ENCODE measurements around the gene OVCA2.

Gene OVCA2

DNA sequence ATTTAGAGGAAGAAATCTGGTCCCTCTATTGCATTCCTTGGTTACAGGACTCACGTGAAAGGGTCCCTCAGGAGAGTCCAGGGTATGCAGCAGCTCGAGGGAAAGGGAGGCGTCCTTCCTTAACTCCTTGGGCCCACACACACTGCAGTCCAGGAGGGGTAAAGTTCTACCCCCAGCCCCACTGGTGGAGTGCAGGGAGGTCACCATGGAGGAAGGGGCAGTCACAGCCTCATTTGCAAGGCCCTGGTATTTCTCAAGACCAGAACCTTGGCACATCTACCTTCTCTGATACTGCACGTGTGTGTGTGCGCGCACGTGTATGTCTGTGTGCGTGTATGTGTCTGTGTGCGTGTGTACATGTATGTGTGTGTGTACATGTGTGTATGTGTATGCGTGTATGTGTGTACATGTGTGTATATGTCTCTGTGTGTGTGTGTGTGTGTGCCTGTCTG, 24.2 kb downstream of the OVCA2 start:
- DNase-seq (ENCODE audit: low read depth): no peak

DNA sequence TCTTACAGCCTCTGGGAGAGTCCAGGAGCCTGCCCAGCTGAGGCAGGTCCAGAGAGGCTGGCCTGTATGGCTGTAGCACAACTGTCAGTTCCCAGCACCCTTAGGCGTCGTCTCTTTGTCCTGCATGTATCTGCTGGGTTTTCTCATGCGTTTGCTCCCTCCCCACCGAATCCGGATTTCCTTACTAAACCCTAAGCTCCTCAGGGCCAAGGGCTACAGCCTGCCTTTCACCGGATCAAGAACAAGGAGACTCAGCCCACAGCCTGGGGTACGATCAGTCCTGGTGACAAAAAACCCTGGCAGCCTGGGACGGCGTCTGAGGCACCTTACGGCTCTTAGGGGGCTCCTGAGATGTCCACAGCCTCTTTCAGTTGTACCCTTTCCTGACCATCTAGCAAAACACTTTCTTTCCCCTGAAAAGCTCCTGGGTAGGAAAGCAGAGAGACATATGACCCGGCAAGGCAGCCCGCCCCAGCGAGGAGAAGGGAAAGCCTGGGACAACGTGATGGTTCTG, 25.3 kb downstream of the OVCA2 start:
- DNase-seq (ENCODE audit: low read depth): no peak

DNA sequence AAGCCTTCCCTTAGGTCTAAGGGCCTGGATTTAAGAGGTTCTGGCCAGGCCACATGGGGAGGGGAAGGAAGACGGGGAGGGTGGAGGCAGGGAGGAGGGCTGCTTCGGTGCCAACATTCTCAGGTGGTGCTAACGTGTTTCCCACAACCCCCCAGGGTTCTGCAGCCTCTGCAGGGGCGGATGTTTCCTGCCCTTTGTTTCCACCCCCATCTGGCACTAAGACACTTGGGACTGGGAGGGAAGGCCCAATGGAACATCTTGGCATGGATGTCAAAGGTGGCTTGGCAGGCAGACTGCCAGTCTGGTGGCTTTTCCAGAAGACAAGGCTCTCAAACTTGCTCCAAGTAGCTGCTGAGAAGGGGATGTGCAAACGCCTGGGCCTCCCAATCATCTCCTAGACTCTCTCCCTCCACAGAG, 25.8 kb downstream of the OVCA2 start:
- no peak for DNase-seq (ENCODE audit: low read depth)

DNA sequence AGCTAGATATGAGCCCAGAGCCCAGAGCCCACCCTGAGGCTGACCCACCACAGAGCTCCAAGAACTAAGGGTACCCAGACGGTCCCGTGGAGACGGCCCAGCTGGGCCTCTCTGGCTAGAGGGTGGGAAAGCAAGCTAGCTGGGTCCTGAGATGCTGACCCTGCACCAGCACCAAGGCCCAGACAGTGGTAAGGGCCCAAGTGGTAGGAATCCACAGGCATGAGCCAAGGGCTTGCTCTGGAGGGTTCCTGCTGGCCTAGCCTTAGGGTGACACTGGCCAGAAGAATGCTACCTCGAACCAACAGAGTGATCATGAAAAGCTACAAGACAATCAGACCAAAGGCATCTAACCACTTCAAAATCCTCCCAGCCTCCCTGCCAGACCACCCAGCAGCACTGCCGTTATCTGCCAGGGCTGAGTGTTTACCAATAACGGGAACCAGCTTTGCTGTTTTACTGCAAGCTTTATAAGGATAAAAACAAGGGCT, 26.3 kb downstream of the OVCA2 start:
- no peak for DNase-seq (ENCODE audit: low read depth)

DNA sequence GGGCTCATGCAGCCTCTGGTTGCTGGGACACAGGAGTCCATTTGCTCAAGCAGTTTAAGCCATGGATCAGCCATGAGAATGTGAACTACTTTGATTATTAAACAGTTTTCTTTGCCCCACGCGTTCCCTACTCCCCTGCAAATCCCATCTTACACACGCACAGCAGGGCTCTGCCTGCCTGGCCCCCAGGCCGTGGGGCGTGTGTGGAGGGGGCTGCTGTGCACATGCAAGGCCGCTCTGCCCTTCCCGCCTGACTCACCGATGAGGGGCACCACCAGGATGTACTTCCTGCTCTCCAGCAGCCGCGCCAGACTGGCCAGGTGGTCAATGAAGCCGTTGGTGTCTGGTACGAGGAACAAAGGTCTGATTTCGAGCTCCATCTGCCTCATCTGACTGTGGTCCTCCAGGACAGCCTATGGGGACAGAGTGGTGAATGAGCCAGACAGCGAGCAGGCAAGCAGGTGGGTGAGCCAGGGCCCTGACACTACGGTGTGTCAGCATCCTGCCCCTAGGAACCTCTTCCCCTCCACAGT, 26.8 kb downstream of the OVCA2 start:
- DNase-seq (ENCODE audit: low read depth): no peak

DNA sequence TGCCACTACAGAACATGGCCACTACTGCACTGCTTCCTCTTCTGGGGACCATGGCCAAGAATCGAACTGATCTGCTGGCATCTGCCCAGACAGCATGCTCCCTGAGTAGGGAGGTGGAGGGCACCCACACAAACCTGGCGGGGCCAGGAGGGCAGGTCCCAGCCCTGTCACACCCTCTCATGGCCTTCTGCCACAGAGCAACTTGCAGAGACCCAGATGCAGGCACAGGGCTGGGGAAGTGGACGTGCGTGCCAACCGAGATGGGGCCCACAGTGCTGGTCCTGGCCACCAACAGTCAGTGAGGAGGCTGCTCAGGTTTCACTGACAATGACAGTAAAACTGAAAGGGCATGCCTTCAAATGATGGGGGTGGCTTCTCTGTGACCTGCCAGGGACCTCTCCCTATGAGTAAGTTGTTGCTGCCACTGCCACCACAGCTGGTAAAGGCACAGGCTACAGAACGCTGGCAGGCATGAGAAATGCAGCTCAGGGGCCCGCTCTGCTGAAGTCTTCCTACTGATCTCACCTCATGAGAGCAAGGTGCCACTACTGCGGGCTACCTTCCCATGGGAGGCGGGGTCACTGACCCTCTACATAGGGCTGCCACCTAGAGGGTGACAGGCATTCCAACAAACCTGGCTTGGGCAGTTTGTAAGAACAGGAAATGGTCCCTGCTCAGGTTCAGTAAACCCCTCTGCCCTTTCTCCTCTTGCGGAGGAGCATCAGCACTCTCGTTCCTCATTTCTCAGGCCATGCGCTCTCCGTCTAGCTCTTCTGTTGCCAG, 28.6 kb downstream of the OVCA2 start:
- DNase-seq (ENCODE audit: low read depth): no peak

DNA sequence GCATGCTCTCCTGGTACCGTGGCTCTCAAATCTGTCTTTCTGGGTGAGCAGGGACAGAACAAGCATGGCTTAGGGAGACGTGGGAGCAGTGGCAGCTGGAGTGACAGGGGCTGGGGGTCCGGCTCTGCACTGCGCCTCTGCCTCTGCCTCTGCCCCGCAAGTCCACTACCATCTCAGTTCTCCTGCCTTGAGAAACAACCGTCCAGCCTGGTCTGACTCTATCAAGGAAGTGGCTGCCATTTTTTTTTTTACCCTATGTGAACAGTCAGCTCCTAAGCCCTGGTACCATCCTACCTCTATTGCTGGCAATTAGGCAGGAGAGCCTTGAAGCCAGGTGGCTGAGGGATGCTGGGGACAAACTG, 29.2 kb downstream of the OVCA2 start:
- no peak for DNase-seq (ENCODE audit: low read depth)

DNA sequence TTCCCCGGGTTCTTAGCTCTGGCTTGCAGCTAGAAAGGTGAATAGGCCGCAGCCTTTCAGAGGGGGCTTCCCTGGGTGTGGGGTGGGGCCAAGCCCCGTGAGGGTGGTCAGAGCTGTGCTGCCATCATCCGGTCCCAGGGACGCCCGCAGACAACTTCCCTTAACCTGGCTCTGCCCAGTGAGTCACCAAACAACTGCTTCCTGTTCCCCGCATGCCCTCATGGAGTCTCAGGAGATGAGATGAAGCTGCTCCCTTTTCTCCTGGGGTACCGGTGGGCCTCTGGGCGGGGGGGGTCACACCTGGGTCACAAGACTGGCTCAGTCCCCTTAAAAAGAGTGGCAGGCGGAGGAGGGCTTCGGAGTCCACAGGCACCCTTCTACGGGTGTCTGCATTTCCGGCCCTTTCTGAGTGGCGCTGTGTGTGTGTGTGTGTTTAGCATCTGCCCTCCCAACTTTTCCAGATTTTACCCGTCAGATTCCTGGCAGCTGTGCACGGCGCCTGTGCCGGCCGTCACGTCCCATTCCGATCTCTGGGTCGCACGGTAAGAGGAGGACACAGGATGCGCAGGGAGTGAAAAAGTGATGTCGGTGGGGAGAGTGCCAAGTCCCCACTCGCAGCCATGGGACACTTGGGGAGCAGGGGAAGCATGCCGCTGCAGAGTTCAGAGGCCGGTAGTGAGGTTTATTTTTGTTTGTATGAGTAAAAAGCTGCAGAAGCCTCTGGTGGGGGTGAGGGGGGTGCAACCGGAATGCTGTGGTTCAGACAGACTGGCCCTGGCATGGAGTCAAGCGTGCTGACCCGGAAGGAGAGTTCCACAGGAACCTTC, 29.8 kb downstream of the OVCA2 start:
- DNase-seq (ENCODE audit: low read depth): no peak

DNA sequence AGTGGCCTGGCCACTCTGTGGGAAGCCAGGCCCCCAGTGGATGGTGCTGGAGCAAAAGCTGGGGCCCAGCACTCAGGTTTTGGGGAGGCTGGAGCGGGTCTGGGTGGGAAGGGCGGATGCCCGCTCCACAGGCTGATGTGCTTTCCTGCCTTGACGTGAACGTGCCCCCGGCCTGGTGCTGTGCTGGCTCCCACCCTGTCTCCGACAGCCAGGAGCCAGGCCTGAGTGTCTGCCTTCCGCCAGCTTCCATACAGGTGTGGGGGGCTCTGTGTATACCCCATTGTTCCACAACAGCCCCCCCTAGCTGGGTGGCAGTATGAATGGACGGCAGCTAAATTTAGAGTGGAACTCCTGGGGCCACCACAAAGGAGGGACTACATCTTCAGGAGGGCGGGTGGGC, 33.1 kb downstream of the OVCA2 start:
- no peak for DNase-seq (ENCODE audit: low read depth)

DNA sequence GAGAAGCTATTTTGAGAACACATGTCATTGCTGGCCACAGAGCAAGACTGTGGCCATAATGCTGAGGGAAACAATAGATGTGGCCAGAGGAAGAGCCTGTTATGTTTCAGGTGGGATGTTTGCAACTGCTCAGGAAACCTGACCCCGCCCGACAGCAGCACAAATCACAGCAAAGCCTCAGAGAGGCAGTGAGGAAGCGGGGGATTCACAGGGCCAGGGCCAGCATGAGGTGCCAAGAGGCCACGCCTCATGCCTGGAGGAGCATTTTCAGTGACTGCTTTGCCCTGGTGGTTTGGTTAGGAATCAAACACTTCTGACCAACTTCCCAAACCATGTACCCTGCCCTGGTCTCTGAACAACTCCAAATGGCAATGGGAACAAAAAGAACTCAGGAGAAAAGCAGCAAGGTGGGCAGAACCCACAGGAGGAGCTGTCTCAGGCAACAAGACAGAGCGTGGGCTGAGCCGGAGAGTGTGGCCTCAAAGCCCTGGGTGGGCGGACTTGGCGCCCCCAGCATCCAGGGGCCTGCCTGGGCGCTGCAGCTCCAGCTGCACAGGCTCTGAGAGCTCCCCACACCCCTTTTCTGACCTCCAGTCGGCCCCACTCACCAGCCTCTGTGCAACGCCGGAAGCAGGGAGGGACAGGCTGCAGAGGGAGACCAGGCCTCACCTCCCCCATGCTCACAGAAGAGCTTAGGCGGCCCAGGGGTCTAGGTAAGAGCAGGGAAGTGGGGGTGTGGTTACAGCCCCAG, 33.7 kb downstream of the OVCA2 start:
- no peak for DNase-seq (ENCODE audit: low read depth)

DNA sequence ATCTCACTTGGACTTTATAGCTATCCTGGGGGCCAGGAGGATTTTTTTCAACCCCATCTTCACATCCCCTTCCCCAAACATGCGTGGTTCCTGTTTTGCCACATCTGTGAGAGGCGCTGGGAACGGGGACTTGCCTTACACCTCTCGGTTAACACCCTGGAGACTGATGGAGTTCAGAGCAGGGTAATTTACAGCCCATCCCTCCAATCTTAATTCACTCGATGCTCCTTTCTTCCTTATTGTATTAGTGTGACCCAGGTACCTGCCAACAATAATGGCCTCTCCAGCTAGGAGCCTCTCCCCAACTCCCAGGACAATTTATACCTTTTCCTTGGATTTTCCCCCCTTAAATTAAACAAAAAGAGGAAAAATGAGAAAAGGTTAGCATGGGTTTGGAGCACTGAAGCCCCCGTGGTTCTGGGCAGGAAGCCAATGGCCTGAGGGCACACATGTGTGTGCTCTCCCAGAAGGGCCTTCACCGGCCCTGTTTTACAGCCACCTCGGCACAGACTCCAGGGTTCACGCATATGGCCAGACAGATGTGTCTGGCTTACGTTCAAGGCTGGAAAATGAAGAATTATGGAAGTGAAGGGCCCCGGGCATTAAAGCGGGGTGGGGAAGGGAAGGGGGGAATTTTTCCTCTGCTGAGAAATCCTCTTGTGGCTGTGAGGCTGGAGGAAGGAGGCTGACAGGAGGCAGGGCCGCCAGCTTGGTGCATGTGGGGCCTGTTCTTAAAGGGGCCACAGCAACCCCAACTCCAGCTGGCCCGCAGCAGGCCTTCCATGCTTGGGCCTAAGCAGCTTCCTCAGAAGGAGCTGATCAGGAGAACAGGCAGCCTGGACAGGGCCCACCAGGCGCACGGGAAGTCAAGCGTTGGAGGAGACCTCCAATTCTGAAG, 34.5 kb downstream of the OVCA2 start:
- DNase-seq (ENCODE audit: low read depth): no peak

DNA sequence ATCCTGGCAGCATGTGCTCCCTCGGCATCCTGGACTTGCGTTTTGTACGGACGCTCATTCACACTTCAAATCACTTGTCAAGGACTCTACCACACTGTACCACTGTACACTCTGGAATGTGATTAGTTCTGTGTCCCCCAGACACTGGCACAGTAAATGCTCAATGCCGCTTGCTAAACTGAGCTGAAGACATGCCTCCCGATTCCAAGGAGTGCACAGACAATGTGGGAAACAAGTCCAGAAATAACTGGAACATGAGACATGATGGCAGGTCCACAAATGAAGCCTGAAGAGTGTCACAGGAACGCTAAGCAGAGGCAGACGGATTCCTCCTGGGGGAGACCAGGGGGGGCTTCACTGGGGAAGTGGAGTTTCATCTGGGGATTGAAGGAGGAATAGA, 35.2 kb downstream of the OVCA2 start:
- DNase-seq (ENCODE audit: low read depth): no peak

DNA sequence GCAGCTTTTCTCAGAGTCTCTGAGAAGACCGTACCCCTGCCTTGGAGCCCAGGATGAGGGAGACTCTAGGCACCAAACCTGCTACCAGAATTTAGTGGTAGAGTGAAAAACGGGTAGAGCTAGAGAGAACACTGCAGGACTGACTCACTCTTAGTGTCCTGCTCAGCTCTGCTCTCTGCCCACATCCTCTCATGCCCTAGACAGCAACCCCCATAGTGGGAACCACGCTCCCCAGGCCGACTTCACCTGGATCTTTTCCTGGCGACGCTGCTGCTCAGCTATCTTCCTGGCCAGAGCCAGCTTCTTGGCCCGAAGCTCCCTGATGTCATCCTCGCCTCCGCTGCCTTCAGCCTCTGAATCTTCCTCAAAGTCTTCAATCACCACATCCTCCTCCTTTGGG, 39.7 kb downstream of the OVCA2 start:
- DNase-seq (ENCODE audit: low read depth): no peak

DNA sequence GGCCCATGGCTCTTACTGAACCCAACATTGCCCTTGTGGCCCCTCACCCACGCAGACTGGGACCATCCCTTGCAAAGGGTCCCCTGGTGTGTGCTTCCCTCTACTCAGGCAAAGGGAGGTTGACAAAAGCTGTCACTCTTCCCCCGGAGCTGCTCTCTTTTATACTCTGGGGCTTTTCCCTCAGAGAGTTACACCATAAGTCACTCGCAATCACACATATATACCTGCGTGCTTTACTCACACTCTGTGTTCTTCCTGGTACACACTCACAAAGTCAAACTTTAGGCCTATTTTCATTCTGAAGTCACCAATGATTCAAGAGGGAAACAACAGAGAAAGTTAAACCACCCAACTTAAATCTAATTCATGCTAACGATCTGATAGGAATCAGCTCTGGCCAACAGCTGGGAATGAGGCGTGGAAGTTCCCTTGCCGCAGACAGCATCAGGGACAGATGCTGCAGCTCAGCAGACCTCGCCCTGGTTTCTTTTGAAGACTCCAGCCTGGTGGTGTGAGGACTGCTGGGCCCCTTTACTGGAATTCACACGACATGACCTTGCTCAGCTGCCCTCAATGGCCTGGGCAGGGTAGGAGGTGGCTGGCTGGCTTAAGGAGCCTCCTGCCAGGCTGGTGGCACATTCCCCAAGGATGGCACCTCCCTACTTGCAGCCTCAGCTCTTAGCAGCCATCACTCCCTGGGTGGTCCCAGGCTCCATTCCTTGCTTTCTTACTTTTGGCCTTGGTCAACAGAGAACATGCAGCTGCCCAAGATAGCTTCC, 40.4 kb downstream of the OVCA2 start:
- DNase-seq (ENCODE audit: low read depth): no peak

DNA sequence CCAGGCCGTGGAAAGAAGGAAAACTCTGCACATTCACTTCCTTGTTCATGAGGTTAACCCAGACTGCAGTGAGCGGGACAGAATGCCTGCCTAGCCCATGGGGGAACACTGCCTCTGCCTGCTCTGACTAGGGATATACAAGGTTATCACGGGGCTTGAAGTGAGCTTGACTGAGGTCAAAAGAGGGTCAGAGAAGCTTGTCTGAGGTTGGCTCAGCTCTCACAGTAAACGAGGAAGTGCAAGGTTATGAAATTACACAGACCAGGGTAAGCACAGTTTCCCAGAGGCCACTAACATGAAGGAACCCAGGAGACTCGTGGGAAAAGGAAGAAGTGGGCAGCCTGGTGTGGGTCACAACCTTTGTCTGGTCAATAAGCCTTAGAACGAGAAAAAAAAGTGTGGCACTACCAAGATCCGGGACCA, 41.8 kb downstream of the OVCA2 start:
- DNase-seq (ENCODE audit: low read depth): no peak

DNA sequence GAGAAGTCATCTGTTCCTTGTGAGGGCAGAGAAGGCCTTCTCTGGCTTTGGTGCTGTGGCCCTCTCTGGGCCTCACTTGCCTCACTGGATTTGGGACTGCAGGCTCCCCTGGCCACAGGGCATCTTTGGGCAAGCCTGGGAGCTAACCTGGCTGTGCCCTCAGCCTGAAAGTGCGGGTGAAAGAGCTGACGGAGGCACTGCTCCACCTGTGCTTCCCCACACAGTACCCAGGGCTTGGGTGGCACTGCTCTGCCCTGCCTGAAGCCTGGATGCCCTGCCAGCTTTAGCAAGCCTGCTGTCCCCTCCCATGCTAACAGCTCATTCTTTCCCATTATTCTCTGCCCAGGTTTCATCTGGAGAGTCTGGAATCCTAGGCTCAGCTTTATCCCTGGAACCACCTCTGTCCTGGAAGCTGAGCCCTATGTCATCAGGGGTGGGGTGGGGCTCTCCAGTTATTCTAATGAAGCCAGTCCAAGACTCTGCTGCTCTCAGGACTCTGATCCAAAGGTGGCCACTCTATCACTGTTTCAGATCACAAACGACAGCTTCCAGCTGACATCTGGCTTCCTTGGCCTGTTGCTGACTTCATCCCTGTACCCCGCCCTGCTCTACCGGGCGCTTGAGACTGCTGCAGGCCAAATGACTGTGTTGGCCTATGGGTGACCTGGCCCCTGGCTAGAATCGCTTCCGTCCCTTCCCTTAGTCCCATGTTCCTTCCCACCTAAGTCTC, 42.4 kb downstream of the OVCA2 start:
- no peak for DNase-seq (ENCODE audit: low read depth)

DNA sequence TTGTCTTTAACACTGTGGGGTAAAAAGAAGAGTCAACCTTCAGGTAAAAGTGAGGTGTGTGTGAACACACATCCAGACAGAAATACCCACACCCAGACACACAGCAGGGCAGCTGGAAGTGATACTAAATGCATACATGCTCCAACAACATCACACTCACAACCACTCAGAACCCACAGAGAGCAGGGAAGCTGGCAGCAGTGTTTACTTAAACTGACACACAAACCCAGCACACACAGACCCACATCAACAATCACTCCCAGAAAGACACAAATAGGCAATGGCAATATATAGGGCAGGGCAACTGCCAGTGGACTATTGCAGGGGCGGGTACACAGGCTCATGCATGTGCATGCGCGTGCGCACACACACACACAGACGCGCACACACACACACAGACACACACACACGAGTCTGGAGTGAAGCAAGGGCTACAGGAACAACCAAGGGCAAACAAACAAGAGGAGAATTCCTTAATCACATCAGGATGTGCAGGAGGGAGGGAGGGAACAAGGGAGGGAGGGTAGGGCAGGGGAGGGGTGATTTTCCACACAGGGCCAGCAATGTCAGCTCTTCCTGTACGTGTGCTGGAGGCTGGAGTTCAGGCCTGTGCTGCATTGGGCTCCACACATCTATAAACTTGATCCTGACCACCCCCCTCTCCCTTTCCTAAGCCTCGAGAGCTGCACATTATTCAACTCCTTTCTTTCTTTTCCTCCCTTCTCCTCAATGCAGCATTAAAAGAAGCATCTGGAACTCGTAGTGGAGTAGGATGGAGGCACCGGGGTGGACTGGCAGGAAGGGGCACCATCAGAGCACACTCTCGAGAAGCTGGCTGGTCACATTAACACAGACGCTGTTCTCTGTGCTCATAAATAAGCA, 43.2 kb downstream of the OVCA2 start:
- no peak for DNase-seq (ENCODE audit: low read depth)

DNA sequence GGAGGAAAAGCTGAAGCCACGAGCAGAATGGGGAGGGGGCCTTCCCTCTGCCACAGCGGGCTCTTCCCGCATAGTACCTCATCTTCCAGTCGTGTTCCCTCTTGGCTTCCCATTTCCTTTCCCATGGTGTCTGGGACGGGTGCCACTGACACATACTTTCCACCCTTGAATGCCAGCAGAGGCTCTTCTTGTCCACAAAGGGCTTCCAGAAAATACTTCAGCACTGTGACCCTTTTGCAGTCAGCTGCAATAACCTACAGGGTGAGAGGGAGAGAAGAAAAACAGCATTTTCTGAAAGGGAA, 43.8 kb downstream of the OVCA2 start:
- DNase-seq (ENCODE audit: low read depth): no peak

DNA sequence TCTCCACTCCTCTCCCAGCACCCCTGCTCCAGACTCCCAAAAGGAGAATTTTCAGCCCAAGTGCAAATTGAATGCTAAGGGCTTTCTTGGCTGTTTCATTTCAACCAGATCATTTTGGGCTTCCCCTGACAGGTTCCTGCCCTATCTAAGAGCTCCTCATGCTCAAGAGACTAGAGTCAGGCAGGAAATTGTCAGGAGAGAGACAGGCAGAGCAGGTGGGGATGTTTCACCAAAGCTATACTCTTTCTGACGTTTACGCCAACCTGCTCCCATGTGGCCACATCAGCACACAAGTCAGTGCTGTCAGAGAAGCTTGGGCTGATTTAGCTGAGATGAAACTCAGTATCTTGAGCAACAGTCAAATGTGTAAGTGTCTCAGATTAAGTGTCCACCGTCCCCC, 44.5 kb downstream of the OVCA2 start:
- DNase-seq (ENCODE audit: low read depth): no peak

All from T-helper 22 cell (primary cell).